H1 (cell line): Measurements from ENCODE around the gene NPTXR. TPM values are rescaled to one million over a fixed set of nuclear protein-coding genes. Genes with fewer than 3 reads are reported as not detected.
"Not testable (repeated sequence)": the region's sequence is repeated elsewhere in the genome, so short reads cannot be mapped to it uniquely, and the experiment has no call there.

Experiments
- CTCF ChIA-PET: fragments of 300-600 bp; sonication (Branson Sonifier 250); formaldehyde crosslinking; loops from one replicate; lab custom pipeline; 2021; ENCODE audit not compliant: partially characterized antibody; lab: Charles Lee
- POLR2A ChIA-PET: fragments of 300-600 bp; sonication (Branson Sonifier 250); formaldehyde crosslinking; loops from one replicate; lab custom pipeline; 2021; ENCODE audit warnings: inconsistent platforms; ENCODE audit not compliant: partially characterized antibody; lab: Charles Lee
- DNase-seq, 2 experiments: peaks; one replicate each; pipeline versions ENCODE4 v3.0.0 to v3.0.0-alpha.2; 2010 to 2022; ENCODE audit warnings: low spot score in 2 of 2, low read depth in 1 of 2, mixed read lengths in 1 of 2
- FAIRE-seq: peaks from 2 replicates; lab custom pipeline; 2011; peaks lifted over from hg19 to GRCh38; lab: Jason Lieb, UNC
- H2AFZ ChIP-seq: 2 replicates; pipeline ENCODE4 v1.8.1; 2012; ENCODE audit warnings: low read length, inconsistent platforms
- H2AK5ac ChIP-seq: 2 replicates; pipeline ENCODE4 v1.6.1; 2013; ENCODE audit warnings: low read depth, low read length
- H2BK120ac ChIP-seq: replicated peaks from 2 replicates; pipeline ENCODE3; 2013; ENCODE audit warnings: low read depth, low read length, inconsistent platforms
- H2BK12ac ChIP-seq: 2 replicates; pipeline ENCODE4 v1.6.1; 2013; ENCODE audit warnings: low read depth, low read length
- H2BK15ac ChIP-seq: 2 replicates; pipeline ENCODE4 v1.6.1; 2013; ENCODE audit warnings: low read length
- H2BK20ac ChIP-seq: 2 replicates; pipeline ENCODE4 v1.6.1; 2013; ENCODE audit warnings: low read length
- H2BK5ac ChIP-seq: 2 replicates; pipeline ENCODE4 v1.6.1; 2013; ENCODE audit warnings: low read depth, low read length
- H3K14ac ChIP-seq: 2 replicates; pipeline ENCODE4 v1.6.1; 2013; ENCODE audit warnings: inconsistent platforms; ENCODE audit not compliant: insufficient read length
- H3K18ac ChIP-seq: 2 replicates; pipeline ENCODE4 v1.6.1; 2013; ENCODE audit warnings: low read length; ENCODE audit errors: extremely low read depth
- H3K23ac ChIP-seq: 2 replicates; pipeline ENCODE4 v1.6.1; 2013; ENCODE audit warnings: inconsistent platforms; ENCODE audit not compliant: insufficient read length
- H3K23me2 ChIP-seq: 2 replicates; pipeline ENCODE4 v1.6.1; 2013; ENCODE audit warnings: low read depth, low read length
- H3K27ac ChIP-seq: 2 replicates; pipeline ENCODE4 v1.6.1; 2011; ENCODE audit warnings: low read depth, low read length, inconsistent platforms
- H3K27me3 ChIP-seq, 4 experiments: replicated peaks in 1 of 4; 1 replicate in 1 of 4; 2 replicates in 3 of 4; pipeline versions ENCODE4 v1.6.1 to v1.8.1; 2011 to 2013; ENCODE audit warnings: low read length in 3 of 4, mild to moderate bottlenecking in 3 of 4, inconsistent platforms in 2 of 4, mixed read lengths in 2 of 4, moderate library complexity in 1 of 4; ENCODE audit not compliant: control insufficient read depth in 3 of 4, insufficient read depth in 3 of 4; ENCODE audit errors: extremely low read depth in 1 of 4
- H3K36me3 ChIP-seq, 4 experiments: 2 replicates each; pipeline versions ENCODE4 v1.6.1 to v1.8.1; 2011 to 2013; ENCODE audit warnings: mild to moderate bottlenecking in 4 of 4, low read length in 3 of 4, moderate library complexity in 2 of 4, control low read depth in 1 of 4, inconsistent platforms in 1 of 4; ENCODE audit not compliant: insufficient read depth in 4 of 4, control insufficient read depth in 2 of 4
- H3K4ac ChIP-seq: replicated peaks from 2 replicates; pipeline ENCODE3; 2013; ENCODE audit warnings: low read length, low read depth, mixed read lengths, inconsistent platforms; ENCODE audit not compliant: insufficient read length
- H3K4me1 ChIP-seq, 4 experiments: replicated peaks in 1 of 4; 1 replicate in 1 of 4; 2 replicates in 3 of 4; pipeline versions ENCODE4 v1.6.1 to v1.8.1; 2011 to 2013; ENCODE audit warnings: low read length in 3 of 4, inconsistent platforms in 2 of 4, mixed read lengths in 1 of 4; ENCODE audit not compliant: insufficient read depth in 4 of 4, control insufficient read depth in 3 of 4
- H3K4me2 ChIP-seq, 2 experiments: 2 replicates each; pipeline versions ENCODE4 v1.6.1 to v1.8.1; 2011 to 2013; ENCODE audit warnings: low read depth in 2 of 2, low read length in 2 of 2, control low read depth in 1 of 2, inconsistent platforms in 1 of 2, mild to moderate bottlenecking in 1 of 2; ENCODE audit not compliant: insufficient read depth in 1 of 2
- H3K4me3 ChIP-seq, 4 experiments: fragments of 200-600, 300-600 bp in 1 of 4; sonication (generic), shearing (Covaris generic), sonication (Bioruptor Twin) in 1 of 4; 2 replicates each; pipeline versions ENCODE4 v1.5.1 to v1.8.1; 2011 to 2016; ENCODE audit warnings: low read length in 4 of 4, low read depth in 3 of 4, control low read depth in 2 of 4, inconsistent platforms in 2 of 4, mild to moderate bottlenecking in 2 of 4, mixed read lengths in 1 of 4, moderate library complexity in 1 of 4; ENCODE audit not compliant: insufficient read depth in 2 of 4; ENCODE audit errors: extremely low read depth in 1 of 4
- H3K56ac ChIP-seq: replicated peaks from 2 replicates; pipeline ENCODE3; 2013; ENCODE audit warnings: low read depth, mild to moderate bottlenecking, mixed read lengths, low read length, inconsistent platforms; ENCODE audit not compliant: insufficient read length
- H3K79me1 ChIP-seq: 2 replicates; pipeline ENCODE4 v1.6.1; 2013; ENCODE audit warnings: low read depth, low read length, control low read depth
- H3K79me2 ChIP-seq, 2 experiments: 2 replicates each; pipeline versions ENCODE4 v1.6.1 to v1.8.1; 2012 to 2013; ENCODE audit warnings: low read length in 2 of 2, mild to moderate bottlenecking in 2 of 2, inconsistent platforms in 1 of 2; ENCODE audit not compliant: insufficient read depth in 2 of 2, control insufficient read depth in 1 of 2
- H3K9ac ChIP-seq, 4 experiments: replicated peaks in 1 of 4; 1 replicate in 1 of 4; 2 replicates in 3 of 4; pipeline versions ENCODE4 v1.6.1 to v1.8.1; 2011 to 2013; ENCODE audit warnings: low read depth in 3 of 4, low read length in 3 of 4, control low read depth in 2 of 4, mild to moderate bottlenecking in 2 of 4, moderate library complexity in 2 of 4, inconsistent platforms in 1 of 4; ENCODE audit errors: extremely low read depth in 1 of 4
- H3K9me3 ChIP-seq, 2 experiments: 2 replicates each; pipeline versions ENCODE4 v1.6.1 to v1.8.1; 2012 to 2013; ENCODE audit warnings: mild to moderate bottlenecking in 2 of 2, moderate library complexity in 2 of 2, control low read depth in 1 of 2, inconsistent platforms in 1 of 2, low read depth in 1 of 2, low read length in 1 of 2, mixed read lengths in 1 of 2; ENCODE audit not compliant: insufficient read depth in 2 of 2
- H4K20me1 ChIP-seq, 2 experiments: replicated peaks in 1 of 2; 2 replicates each; pipeline versions ENCODE3 to v1.8.1; 2011 to 2013; ENCODE audit warnings: inconsistent platforms in 2 of 2, low read length in 2 of 2, mild to moderate bottlenecking in 1 of 2; ENCODE audit not compliant: insufficient read depth in 2 of 2, control insufficient read depth in 1 of 2
- H4K5ac ChIP-seq: 2 replicates; pipeline ENCODE4 v1.6.1; 2013; ENCODE audit warnings: low read length, low read depth, mixed read lengths, inconsistent platforms; ENCODE audit not compliant: insufficient read length
- H4K8ac ChIP-seq: 2 replicates; pipeline ENCODE4 v1.8.0; 2013; ENCODE audit warnings: mild to moderate bottlenecking, moderate library complexity, low read length, inconsistent platforms; ENCODE audit not compliant: insufficient read depth; ENCODE audit errors: extremely low read depth
- H4K91ac ChIP-seq: replicated peaks from 2 replicates; pipeline ENCODE3; 2013; ENCODE audit warnings: low read length, mixed read lengths, inconsistent platforms; ENCODE audit not compliant: insufficient read length
- RAD21 ChIP-seq, 2 experiments: IDR thresholded peaks in 1 of 2; conservative IDR thresholded peaks in 1 of 2; 2 replicates each; pipeline ENCODE4 v1.6.1; 2011; ENCODE audit warnings: low read depth in 2 of 2, low read length in 2 of 2, improper control_type of control experiment in 1 of 2, inconsistent platforms in 1 of 2, mild to moderate bottlenecking in 1 of 2, moderate library complexity in 1 of 2
- WGBS, 2 experiments: shearing (Covaris generic) in 1 of 2; methylation state at CpG; one replicate each; pipeline versions ENCODE4 v1.1.6 to v1.1.7; 2013 to 2015; ENCODE audit warnings: low lambda C conversion rate in 2 of 2, mixed read lengths in 2 of 2, inconsistent platforms in 1 of 2, low coverage in 1 of 2, missing lambda C conversion rate in 1 of 2; ENCODE audit not compliant: insufficient replicate concordance in 2 of 2, insufficient coverage in 1 of 2, insufficient read length in 1 of 2; ENCODE audit errors: extremely low coverage in 1 of 2, missing lambda C conversion rate in 1 of 2; 5-methylcytosine and 5-hydroxymethylcytosine counted together
- polyA plus RNA-seq, 7 experiments: library from polyadenylated mRNA; depleted of rRNA in 3 of 7; stranded (reverse) in 5 of 7; unstranded in 2 of 7; fragments of >200 nt in 5 of 7; fragments of 200-250 nt in 2 of 7; gene quantifications; 1 replicate in 5 of 7; 2 replicates in 1 of 7; 4 replicates in 1 of 7; pipeline versions ENCODE4 v1.2.1 to v1.2.3, GENCODE V29; 2011 to 2013; ENCODE audit warnings: missing spikeins in 2 of 7, mixed read lengths in 2 of 7
- total RNA-seq: library from RNA; stranded (reverse); fragmentation: NEBNext Ultra II Directional; extraction: Animal tissue kit (Norgen Biotek cat#: 25700); gene quantifications from 2 replicates; pipeline ENCODE4 v1.2.1, GENCODE V29; 2021

The NPTXR gene
- total and polyA plus RNA-seq, 2 of the 8 experiments (the other 6 are each of a cell fraction or from before 2014, with no cell fraction given) = 3.7 to 6.4 TPM

DNA sequence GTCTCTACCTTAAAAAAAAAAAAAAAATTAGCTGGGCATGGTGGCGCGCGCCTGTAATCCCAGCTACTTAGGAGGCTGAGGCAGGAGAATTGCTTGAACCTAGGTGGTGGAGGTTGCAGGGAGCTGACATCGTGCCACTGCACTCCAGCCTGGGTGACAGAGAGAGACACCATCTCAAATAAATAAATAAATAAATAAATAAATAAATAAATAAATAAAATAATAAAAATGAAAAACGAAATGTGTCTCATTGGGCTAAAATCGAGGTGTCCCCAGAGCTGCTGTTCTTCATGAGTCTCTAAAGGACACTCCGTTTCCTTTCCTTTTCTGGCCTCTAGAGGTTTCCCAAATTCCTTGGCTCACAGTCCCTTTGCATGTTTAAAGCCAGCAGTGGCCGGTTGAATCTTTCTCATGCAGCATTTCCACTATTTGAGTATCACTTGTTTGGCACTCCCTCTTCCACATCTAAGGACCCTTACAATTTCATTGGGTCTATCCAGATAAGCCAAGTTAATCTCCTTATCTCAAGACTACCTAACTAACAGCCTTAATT is 38.7 kb downstream of the NPTXR start:
- 0 out of 4 replicates have a peak, but pooled peaks of 1 of the 2 experiments have one; percentile 9 for TF ChIP-seq RAD21 (IDR thresholded peaks at IDR 0.05 in 1 of 2, conservative IDR thresholded peaks at IDR 0.05 in 1 of 2; ENCODE audit: low read depth in 2 of 2, low read length in 2 of 2)
- H3K27ac ChIP-seq, H3K56ac ChIP-seq, H4K5ac ChIP-seq, H3K9me3 ChIP-seq, H3K36me3 ChIP-seq, H3K4me3 ChIP-seq, H2BK12ac ChIP-seq, H2BK5ac ChIP-seq, H4K8ac ChIP-seq, H3K4me2 ChIP-seq, H3K79me2 ChIP-seq, H2AK5ac ChIP-seq, FAIRE-seq, H3K23ac ChIP-seq, POLR2A ChIA-PET, DNase-seq, H2BK20ac ChIP-seq, H3K14ac ChIP-seq, H3K4ac ChIP-seq, H3K9ac ChIP-seq, H2BK120ac ChIP-seq, H3K79me1 ChIP-seq, H3K18ac ChIP-seq, H3K27me3 ChIP-seq, H4K20me1 ChIP-seq, H2BK15ac ChIP-seq, H4K91ac ChIP-seq, H3K4me1 ChIP-seq, H2AFZ ChIP-seq, H3K23me2 ChIP-seq: not testable (repeated sequence)
- CTCF ChIA-PET = interaction anchor here (0.6 to 1.7 kb wide), 5 partner anchors 21 to 166 kb away, joined by 3 to 4 read pairs (median 3); no protein-coding TSS in a partner anchor
- 67% methylated on average over 5 of the region's 8 CpGs; no CpG with 5 or more reads in 1 of the 2 experiments for WGBS, 2 experiments
